GM23338 (cell line): ENCODE measurements around the gene LYZL6. TPM values are rescaled to one million over a fixed set of nuclear protein-coding genes. Genes with fewer than 3 reads are reported as not detected.
A peak's percentile ranks its signal among the peaks of the same experiment; 100 is the strongest.

Experiments used
- ATAC-seq: fragments of 200-7000 bp; cut with Tn5 transposase; 3 replicates; pipeline ENCODE4 v1.9.1; 2020
- DNase-seq: peaks from one replicate; pipeline ENCODE4 v3.0.0-alpha.2; 2015; ENCODE audit warnings: low spot score
- H2AFZ ChIP-seq: fragments of 200-600 bp; sonication (generic); 2 replicates; pipeline ENCODE4 v1.8.0; 2016; ENCODE audit warnings: antibody characterized with exemption, mild to moderate bottlenecking, moderate library complexity
- H3F3A ChIP-seq: fragments of 200-600 bp; sonication (generic); replicated peaks from 2 replicates; pipeline ENCODE4 v1.8.0; 2017; ENCODE audit warnings: antibody characterized with exemption, mixed run types, low read depth
- H3K27ac ChIP-seq: fragments of 200-600 bp; sonication (generic); 2 replicates; pipeline ENCODE4 v1.6.1; 2016; ENCODE audit warnings: low read depth
- H3K27me3 ChIP-seq: fragments of 200-600 bp; sonication (generic); 2 replicates; pipeline ENCODE4 v1.8.0; 2016; ENCODE audit warnings: mild to moderate bottlenecking, mixed run types, moderate library complexity; ENCODE audit not compliant: insufficient read depth
- H3K36me3 ChIP-seq: fragments of 200-600 bp; sonication (generic); 2 replicates; pipeline ENCODE4 v1.8.0; 2016; ENCODE audit warnings: mild to moderate bottlenecking; ENCODE audit not compliant: insufficient read depth
- H3K4me1 ChIP-seq: fragments of 200-600 bp; sonication (generic); 2 replicates; pipeline ENCODE4 v1.8.0; 2016; ENCODE audit warnings: mild to moderate bottlenecking, moderate library complexity; ENCODE audit not compliant: insufficient read depth
- H3K4me2 ChIP-seq: fragments of 200-600 bp; sonication (generic); 2 replicates; pipeline ENCODE4 v1.7.1; 2017; ENCODE audit warnings: mixed run types
- H3K4me3 ChIP-seq: fragments of 200-600 bp; sonication (generic); 2 replicates; pipeline ENCODE4 v1.6.1; 2016; ENCODE audit warnings: mixed run types
- H3K79me2 ChIP-seq: fragments of 200-600 bp; sonication (generic); replicated peaks from 2 replicates; pipeline ENCODE4 v1.8.0; 2017; ENCODE audit warnings: mild to moderate bottlenecking; ENCODE audit not compliant: insufficient read depth
- H3K9me2 ChIP-seq: fragments of 200-600 bp; sonication (generic); 2 replicates; pipeline ENCODE4 v1.8.0; 2017; ENCODE audit not compliant: insufficient read depth
- H4K20me1 ChIP-seq: fragments of 200-600 bp; sonication (generic); replicated peaks from 2 replicates; pipeline ENCODE4 v1.8.0; 2017; ENCODE audit warnings: mild to moderate bottlenecking; ENCODE audit not compliant: insufficient read depth
- H3K27ac Mint-ChIP-seq: 2 replicates; pipeline ENCODE4 v1.8.0; 2020; ENCODE audit warnings: inconsistent platforms, mild to moderate bottlenecking, moderate library complexity, mixed read lengths
- H3K27me3 Mint-ChIP-seq: 3 replicates; pipeline ENCODE4 v1.8.0; 2022; ENCODE audit warnings: low read depth, mild to moderate bottlenecking, moderate library complexity, mixed read lengths, inconsistent platforms; ENCODE audit not compliant: insufficient read depth, poor library complexity
- H3K36me3 Mint-ChIP-seq: 3 replicates; pipeline ENCODE4 v1.8.0; 2021; ENCODE audit warnings: low read depth, mild to moderate bottlenecking, inconsistent platforms, moderate library complexity, mixed read lengths
- H3K4me1 Mint-ChIP-seq: 3 replicates; pipeline ENCODE4 v1.8.0; 2020; ENCODE audit warnings: mild to moderate bottlenecking, inconsistent platforms, mixed read lengths
- H3K4me3 Mint-ChIP-seq: 3 replicates; pipeline ENCODE4 v1.8.0; 2021; ENCODE audit warnings: moderate library complexity, mild to moderate bottlenecking, inconsistent platforms, mixed read lengths
- H3K9me3 Mint-ChIP-seq: 3 replicates; pipeline ENCODE4 v1.8.0; 2020; ENCODE audit warnings: moderate library complexity, mild to moderate bottlenecking, inconsistent platforms, mixed read lengths
- CREB1 ChIP-seq: fragments of 250-450 bp; sonication (Bioruptor Pico); IDR thresholded peaks from 2 replicates; pipeline ENCODE4 v1.5.0; 2020; ENCODE audit warnings: low read depth, mild to moderate bottlenecking, moderate library complexity
- CTCF ChIP-seq, 2 experiments: fragments of 200-600 bp in 1 of 2; sonication (generic) in 1 of 2; conservative IDR thresholded peaks; 2 replicates each; pipeline versions ENCODE4 v1.5.1 to v1.6.1; 2016 to 2017; ENCODE audit warnings: antibody characterized with exemption in 2 of 2, low read depth in 2 of 2, mild to moderate bottlenecking in 2 of 2, moderate library complexity in 1 of 2
- ETS1 ChIP-seq: IDR thresholded peaks from 2 replicates; pipeline ENCODE4 v1.6.1; 2016; ENCODE audit warnings: antibody characterized with exemption
- EZH2 ChIP-seq: fragments of 200-600 bp; sonication (generic); IDR thresholded peaks from one replicate; pipeline ENCODE4 v1.8.0; 2017; ENCODE audit warnings: antibody characterized with exemption, mild to moderate bottlenecking, low read depth; ENCODE audit not compliant: unreplicated experiment
- EZH2phosphoT487 ChIP-seq: fragments of 200-600 bp; sonication (generic); IDR thresholded peaks from one replicate; pipeline ENCODE4 v1.8.1; 2018; ENCODE audit warnings: antibody characterized with exemption; ENCODE audit not compliant: unreplicated experiment
- JUNB ChIP-seq: IDR thresholded peaks from one replicate; pipeline ENCODE4 v1.6.1; 2016; ENCODE audit warnings: antibody characterized with exemption; ENCODE audit not compliant: unreplicated experiment
- NANOG ChIP-seq: IDR thresholded peaks from 2 replicates; pipeline ENCODE4 v1.6.1; 2016; ENCODE audit warnings: antibody characterized with exemption, borderline replicate concordance
- POLR2AphosphoS5 ChIP-seq: IDR thresholded peaks from 2 replicates; pipeline ENCODE4 v1.6.1; 2016; ENCODE audit warnings: antibody characterized with exemption, low read depth
- REST ChIP-seq: IDR thresholded peaks from one replicate; pipeline ENCODE4 v1.6.1; 2018; ENCODE audit warnings: antibody characterized with exemption; ENCODE audit not compliant: unreplicated experiment
- STAT1 ChIP-seq: IDR thresholded peaks from one replicate; pipeline ENCODE4 v1.6.1; 2016; ENCODE audit warnings: antibody characterized with exemption; ENCODE audit not compliant: unreplicated experiment
- ZNF114 ChIP-seq: fragments of 250-450 bp; sonication (Bioruptor Pico); IDR thresholded peaks from 2 replicates; pipeline ENCODE4 v1.5.0; 2020; ENCODE audit warnings: mild to moderate bottlenecking, moderate library complexity
- ZNF331 ChIP-seq: fragments of 250-450 bp; sonication (Bioruptor Pico); IDR thresholded peaks from 2 replicates; pipeline ENCODE4 v1.5.0; 2020; ENCODE audit warnings: low read depth, mild to moderate bottlenecking, moderate library complexity
- ZNF462 ChIP-seq: fragments of 250-450 bp; sonication (Bioruptor Pico); IDR thresholded peaks from 2 replicates; pipeline ENCODE4 v1.5.0; 2020; ENCODE audit warnings: mild to moderate bottlenecking, moderate library complexity
- polyA plus RNA-seq: library from polyadenylated mRNA; unstranded; fragments of >200 nt; fragmentation: Nextera tagmentation; extraction: Ambion mirVana; gene quantifications from 2 replicates; pipeline ENCODE4 v1.2.1, GENCODE V29; 2016
- total RNA-seq: library from RNA; depleted of rRNA; stranded (reverse); fragments of >200 nt; shearing (Covaris generic); gene quantifications from 2 replicates; pipeline ENCODE4 v1.2.3, GENCODE V29; 2014

Gene LYZL6
- total and polyA plus RNA-seq, 2 experiments from 2014 or later, result not detected

- no peaks in the 10 kb centered on the region for H3K9me3 Mint-ChIP-seq
- H3K9me2 ChIP-seq, result no peaks in the 10 kb centered on the region
- H3K4me2 ChIP-seq, result no peak overlapping the region
- H3K27ac ChIP-seq, result no peak overlapping the region
- no peaks in the 10 kb centered on the region for H3K27me3 ChIP-seq
- no peaks in the 10 kb centered on the region for H3K36me3 ChIP-seq
- H3K79me2 ChIP-seq, result no peaks in the 10 kb centered on the region
- H3K4me1 ChIP-seq, result no peaks in the 10 kb centered on the region; the same call in 1 of the 2 replicates
- no peaks in the 10 kb centered on the region for H3K36me3 Mint-ChIP-seq
- ATAC-seq, result no peak
- H3F3A ChIP-seq, result no peaks in the 10 kb centered on the region
- TF ChIP-seq STAT1 (no peak), EZH2 (no peak), POLR2AphosphoS5 (no peak), JUNB (no peak), ZNF462 (CRISPR knock-in tag) (no peak), ETS1 (no peak), ZNF331 (CRISPR knock-in tag) (no peak), EZH2phosphoT487 (no peak), CREB1 (CRISPR knock-in tag) (no peak), NANOG (no peak), CTCF (conservative IDR thresholded peaks at IDR 0.05; ENCODE audit: low read depth in 2 of 2) (no peak), REST (no peak), ZNF114 (CRISPR knock-in tag) (no peak)
- H2AFZ ChIP-seq, result peak overlapping the region; percentile 59
- peak; percentile 2 for DNase-seq
- H3K27ac Mint-ChIP-seq, result no peak overlapping the region; the same call in 1 of the 2 replicates
- H3K4me1 Mint-ChIP-seq, result peaks cover 18% of the 10 kb centered on the region
- no peak overlapping the region for H3K4me3 Mint-ChIP-seq
- no peak overlapping the region for H3K4me3 ChIP-seq
- H4K20me1 ChIP-seq, result no peaks in the 10 kb centered on the region
- no peaks in the 10 kb centered on the region for H3K27me3 Mint-ChIP-seq
Observed at GRCh38 chr17:35889818-35890773, 53.4 kb downstream of the LYZL6 start.
